IMR-90 (cell line): ENCODE results near the gene RALGPS1. TPM values are rescaled to one million over a fixed set of nuclear protein-coding genes. Genes with fewer than 3 reads are reported as not detected.
"Not testable (repeated sequence)": the region's sequence is repeated elsewhere in the genome, so short reads cannot be mapped to it uniquely, and the experiment has no call there.

Experiments used
- ATAC-seq: fragments of 200-7000 bp; cut with Tn5 transposase; 2 replicates; pipeline ENCODE4 v1.9.1; 2020; ENCODE audit warnings: low read depth, mild to moderate bottlenecking, moderate library complexity
- BruUV-seq: library from RNA; stranded (reverse); fragments of 400-500 nt; replicated peaks from 2 replicates; lab custom pipeline; 2021; lab: Mats Ljungman, UMichigan
- CTCF ChIA-PET: fragments of 300-600 bp; formaldehyde crosslinking; extraction: SDS; loops from one replicate; lab custom pipeline; 2021; ENCODE audit warnings: antibody characterized with exemption; lab: Yijun Ruan, JAX
- POLR2A ChIA-PET: fragments of 300-600 bp; sonication (Branson Sonifier 250); formaldehyde crosslinking; loops from one replicate; lab custom pipeline; 2022; ENCODE audit warnings: antibody characterized with exemption; ENCODE audit not compliant: unreplicated experiment; lab: Charles Lee
- DNase-seq: peaks from one replicate; pipeline ENCODE4 v3.0.0; 2013
- H2AFZ ChIP-seq: replicated peaks from 2 replicates; pipeline ENCODE3; 2013; ENCODE audit warnings: low read length, mild to moderate bottlenecking; ENCODE audit not compliant: poor library complexity
- H2AK5ac ChIP-seq: 2 replicates; pipeline ENCODE4 v1.6.1; 2013; ENCODE audit warnings: low read depth, low read length, inconsistent platforms
- H2AK9ac ChIP-seq: replicated peaks from 2 replicates; pipeline ENCODE3; 2013; ENCODE audit warnings: mild to moderate bottlenecking, low read depth, low read length, moderate library complexity; ENCODE audit not compliant: poor library complexity
- H2BK120ac ChIP-seq: 2 replicates; pipeline ENCODE4 v1.6.1; 2013; ENCODE audit warnings: low read depth, low read length, inconsistent platforms
- H2BK15ac ChIP-seq: 3 replicates; pipeline ENCODE4 v1.6.1; 2013; ENCODE audit warnings: low read depth, low read length, inconsistent platforms
- H2BK20ac ChIP-seq: 2 replicates; pipeline ENCODE4 v1.6.1; 2013; ENCODE audit warnings: low read depth, mild to moderate bottlenecking, inconsistent platforms, low read length, moderate library complexity
- H2BK5ac ChIP-seq: 2 replicates; pipeline ENCODE4 v1.6.1; 2013; ENCODE audit warnings: mild to moderate bottlenecking, low read depth, low read length, inconsistent platforms; ENCODE audit not compliant: poor library complexity, severe bottlenecking
- H3K14ac ChIP-seq: replicated peaks from 2 replicates; pipeline ENCODE4 v1.6.1; 2013; ENCODE audit warnings: low read depth, low read length, inconsistent platforms
- H3K18ac ChIP-seq: 2 replicates; pipeline ENCODE4 v1.6.1; 2013; ENCODE audit warnings: low read depth, low read length, control low read depth
- H3K23ac ChIP-seq: 2 replicates; pipeline ENCODE4 v1.6.1; 2013; ENCODE audit warnings: low read depth, low read length, inconsistent platforms
- H3K27ac ChIP-seq: 2 replicates; pipeline ENCODE4 v1.5.1; 2013; ENCODE audit warnings: mild to moderate bottlenecking, control low read depth, low read length; ENCODE audit not compliant: insufficient read depth
- H3K27me3 ChIP-seq: 2 replicates; pipeline ENCODE4 v1.6.1; 2013; ENCODE audit warnings: low read length; ENCODE audit not compliant: control insufficient read depth, insufficient read depth
- H3K36me3 ChIP-seq: 2 replicates; pipeline ENCODE4 v1.6.1; 2013; ENCODE audit warnings: low read length, mixed read lengths; ENCODE audit not compliant: control insufficient read depth, insufficient read depth
- H3K4ac ChIP-seq: 2 replicates; pipeline ENCODE4 v1.6.1; 2013; ENCODE audit warnings: low read depth, low read length, inconsistent platforms
- H3K4me1 ChIP-seq: 2 replicates; pipeline ENCODE4 v1.6.1; 2013; ENCODE audit warnings: low read length, mixed read lengths; ENCODE audit not compliant: control insufficient read depth, insufficient read depth
- H3K4me2 ChIP-seq: 2 replicates; pipeline ENCODE4 v1.6.1; 2013; ENCODE audit warnings: low read depth, mild to moderate bottlenecking, control low read depth, low read length, moderate library complexity
- H3K4me3 ChIP-seq: 2 replicates; pipeline ENCODE4 v1.5.1; 2013; ENCODE audit warnings: low read depth, mild to moderate bottlenecking, control low read depth, low read length, moderate library complexity; ENCODE audit not compliant: insufficient read depth
- H3K56ac ChIP-seq: 2 replicates; pipeline ENCODE4 v1.6.1; 2013; ENCODE audit warnings: low read length, inconsistent platforms; ENCODE audit not compliant: insufficient read depth; ENCODE audit errors: extremely low read depth
- H3K79me1 ChIP-seq, 2 experiments: 2 replicates each; pipeline ENCODE4 v1.6.1; 2013; ENCODE audit warnings: low read length in 2 of 2, inconsistent platforms in 1 of 2, low read depth in 1 of 2
- H3K9ac ChIP-seq: 2 replicates; pipeline ENCODE4 v1.6.1; 2013; ENCODE audit warnings: low read depth, low read length, control low read depth
- H3K9me1 ChIP-seq: 2 replicates; pipeline ENCODE4 v1.6.1; 2013; ENCODE audit warnings: low read length, inconsistent platforms; ENCODE audit not compliant: insufficient read depth
- H3K9me3 ChIP-seq: 2 replicates; pipeline ENCODE4 v1.6.1; 2013; ENCODE audit warnings: low read length; ENCODE audit not compliant: control insufficient read depth, insufficient read depth
- H4K20me1 ChIP-seq: 2 replicates; pipeline ENCODE4 v1.6.1; 2013; ENCODE audit warnings: low read length, inconsistent platforms; ENCODE audit not compliant: insufficient read depth
- H4K5ac ChIP-seq: 2 replicates; pipeline ENCODE4 v1.6.1; 2013; ENCODE audit warnings: mild to moderate bottlenecking, low read depth, low read length, control low read depth
- H4K8ac ChIP-seq, 2 experiments: 2 replicates each; pipeline ENCODE4 v1.6.1; 2013; ENCODE audit warnings: low read depth in 2 of 2, low read length in 2 of 2, control low read depth in 1 of 2, inconsistent platforms in 1 of 2
- H4K91ac ChIP-seq: 2 replicates; pipeline ENCODE4 v1.6.1; 2013; ENCODE audit warnings: low read depth, low read length, inconsistent platforms; ENCODE audit not compliant: insufficient read depth
- WGBS, 2 experiments: methylation state at CpG; one replicate each; pipeline versions ENCODE4 v1.1.5 to v1.1.7; 2013; ENCODE audit warnings: missing lambda C conversion rate in 2 of 2; ENCODE audit not compliant: insufficient read length in 1 of 2; ENCODE audit errors: extremely low coverage in 2 of 2; 5-methylcytosine and 5-hydroxymethylcytosine counted together
- dilution Hi-C: fragments of 300-500 bp; cut with HindIII; formaldehyde crosslinking; loops from one replicate; pipeline ENCODE4 v1.14.3; 2018; ENCODE audit warnings: low sequenced_read_pairs; ENCODE audit not compliant: unreplicated experiment
- in situ Hi-C: fragments of 300-500 bp; cut with MboI; formaldehyde crosslinking; loops from 3 replicates; pipeline ENCODE4 v1.14.3; 2019; ENCODE audit warnings: low sequenced_read_pairs, inconsistent platforms, mixed read lengths
- intact Hi-C: fragments of 100-400 bp; cut with micrococcal nuclease; formaldehyde crosslinking; loops from 2 replicates; pipeline ENCODE4 v1.10.0; 2022
- polyA plus RNA-seq, 3 experiments: library from polyadenylated mRNA; depleted of rRNA; stranded (reverse); fragments of >200 nt; gene quantifications; 2 replicates each; pipeline ENCODE4 v1.2.3, GENCODE V29; 2012; ENCODE audit warnings: low replicate concordance in 1 of 3
- total RNA-seq: library from RNA; depleted of rRNA; stranded (reverse); fragments of >200 nt; gene quantifications from 2 replicates; pipeline ENCODE4 v1.2.3, GENCODE V29; 2012

RALGPS1 gene
- total and polyA plus RNA-seq, 2 of the 4 experiments (the other 2 are of a cell fraction) = 0.90 to 2.8 TPM

DNA sequence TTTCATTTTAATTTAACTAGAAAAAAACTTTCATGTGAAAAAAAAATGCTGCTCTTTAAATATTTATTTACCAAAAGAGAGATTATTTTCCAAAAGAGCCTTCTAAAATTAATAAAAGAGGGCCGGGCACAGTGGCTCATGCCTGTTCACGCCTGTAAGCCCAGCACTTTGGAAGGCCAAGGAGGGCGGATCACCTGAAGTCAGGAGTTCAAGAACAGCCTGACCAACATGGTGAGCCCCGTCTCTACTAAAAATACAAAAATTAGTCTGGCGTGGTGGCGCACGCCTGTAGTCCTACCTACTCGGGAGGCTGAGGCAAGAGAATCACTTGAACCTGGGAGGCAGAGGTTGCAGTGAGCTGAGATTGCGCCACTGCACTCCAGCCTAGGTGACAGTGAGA lies 256.8 kb downstream of the RALGPS1 start:
- H2BK5ac ChIP-seq, H3K23ac ChIP-seq, H4K20me1 ChIP-seq, H3K79me1 ChIP-seq, H3K36me3 ChIP-seq, intact Hi-C loops, H3K4me2 ChIP-seq, H4K5ac ChIP-seq, H3K56ac ChIP-seq, H2AFZ ChIP-seq, H2BK120ac ChIP-seq, H3K4me1 ChIP-seq, H3K9me1 ChIP-seq, H3K18ac ChIP-seq, dilution Hi-C loops, H3K27me3 ChIP-seq, CTCF ChIA-PET, H2BK20ac ChIP-seq, ATAC-seq, H3K9ac ChIP-seq, H4K91ac ChIP-seq, H2AK9ac ChIP-seq, H3K9me3 ChIP-seq, DNase-seq, H3K27ac ChIP-seq, H3K14ac ChIP-seq, H3K4me3 ChIP-seq, BruUV-seq, in situ Hi-C loops, H2BK15ac ChIP-seq, H4K8ac ChIP-seq, H3K4ac ChIP-seq, POLR2A ChIA-PET, H2AK5ac ChIP-seq: not testable (repeated sequence)
- WGBS, 2 experiments = no CpG with 5 or more reads among the region's 9 CpGs
